SJCRH30 (cell line): ENCODE results near the gene WTAP. TPM values are rescaled to one million over a fixed set of nuclear protein-coding genes. Genes with fewer than 3 reads are reported as not detected.

Source experiments
- DNase-seq, 2 experiments: peaks; one replicate each; pipeline ENCODE4 v3.0.0-alpha.2; 2015 to 2020
- H3K27ac ChIP-seq: fragments of 250-450 bp; sonication (Bioruptor Pico); 2 replicates; pipeline ENCODE4 v1.5.1; 2020; ENCODE audit warnings: mild to moderate bottlenecking, moderate library complexity
- H3K27me3 ChIP-seq: fragments of 250-450 bp; sonication (Bioruptor Pico); 2 replicates; pipeline ENCODE4 v1.5.1; 2020; ENCODE audit warnings: mild to moderate bottlenecking, moderate library complexity
- H3K36me3 ChIP-seq: fragments of 250-450 bp; sonication (Bioruptor Pico); 2 replicates; pipeline ENCODE4 v1.5.1; 2020; ENCODE audit warnings: mild to moderate bottlenecking, moderate library complexity
- H3K4me1 ChIP-seq: fragments of 250-450 bp; sonication (Bioruptor Pico); 2 replicates; pipeline ENCODE4 v1.5.1; 2020; ENCODE audit warnings: mild to moderate bottlenecking, moderate library complexity
- H3K4me3 ChIP-seq: fragments of 250-450 bp; sonication (Bioruptor Pico); 2 replicates; pipeline ENCODE4 v1.5.1; 2020; ENCODE audit warnings: mild to moderate bottlenecking, moderate library complexity
- H3K9me3 ChIP-seq: fragments of 250-450 bp; sonication (Bioruptor Pico); replicated peaks from 2 replicates; pipeline ENCODE4 v1.5.1; 2020; ENCODE audit warnings: mild to moderate bottlenecking, moderate library complexity
- total RNA-seq: library from RNA; depleted of rRNA; stranded (reverse); fragments of >200 nt; shearing (Covaris generic); gene quantifications from 2 replicates; pipeline ENCODE4 v1.2.3, GENCODE V29; 2014; rRNA removed

Gene WTAP
- total RNA-seq: 183 and 196 TPM in 2 replicates

DNA sequence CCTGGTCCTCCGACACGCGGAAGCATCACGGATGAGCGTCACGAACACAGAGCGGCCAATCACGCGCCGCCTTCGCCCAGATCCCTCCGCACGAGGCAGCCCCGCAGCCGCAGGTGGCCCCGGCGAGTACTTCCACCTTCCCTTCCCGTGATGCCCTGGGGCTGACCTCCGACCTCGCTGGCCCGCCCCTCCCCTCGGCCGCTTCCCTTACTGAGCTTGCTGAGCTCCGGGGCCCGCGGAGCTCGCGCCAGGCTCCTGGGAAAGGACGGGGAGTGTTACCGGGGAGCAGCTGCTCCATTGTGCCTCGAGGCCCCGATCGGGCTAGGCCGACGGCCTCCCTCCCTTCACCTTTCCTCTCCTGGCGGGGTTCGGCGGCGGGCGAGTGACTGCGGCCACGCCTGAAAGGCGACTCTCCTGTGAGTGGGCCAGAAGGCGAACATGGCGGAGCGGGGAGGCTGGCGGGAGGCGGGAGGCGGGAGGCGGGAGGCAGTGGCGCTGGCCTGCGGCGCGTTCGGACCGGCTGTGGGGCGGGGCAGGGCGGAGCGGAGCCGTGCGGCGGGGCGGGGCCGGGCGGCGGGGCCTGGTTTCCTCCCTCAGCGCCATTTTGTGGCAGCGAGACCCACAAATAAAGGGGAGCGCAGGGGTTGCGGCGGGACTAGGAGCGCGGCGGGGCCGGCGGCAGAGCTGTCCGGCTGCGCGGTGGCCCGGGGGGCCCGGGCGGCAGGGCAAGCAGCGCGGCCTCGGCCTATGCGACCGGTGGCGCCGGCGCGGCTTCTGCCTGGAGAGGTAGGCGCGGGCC lies at the start of gene WTAP:
TSS of gene WTAP (plus strand) at position 589 of the 799 bp plus-strand sequence. CDS start 8,760 bp downstream, outside the sequence.
- H3K27ac ChIP-seq: peak within 1 kb of the TSS; percentile 99

DNA sequence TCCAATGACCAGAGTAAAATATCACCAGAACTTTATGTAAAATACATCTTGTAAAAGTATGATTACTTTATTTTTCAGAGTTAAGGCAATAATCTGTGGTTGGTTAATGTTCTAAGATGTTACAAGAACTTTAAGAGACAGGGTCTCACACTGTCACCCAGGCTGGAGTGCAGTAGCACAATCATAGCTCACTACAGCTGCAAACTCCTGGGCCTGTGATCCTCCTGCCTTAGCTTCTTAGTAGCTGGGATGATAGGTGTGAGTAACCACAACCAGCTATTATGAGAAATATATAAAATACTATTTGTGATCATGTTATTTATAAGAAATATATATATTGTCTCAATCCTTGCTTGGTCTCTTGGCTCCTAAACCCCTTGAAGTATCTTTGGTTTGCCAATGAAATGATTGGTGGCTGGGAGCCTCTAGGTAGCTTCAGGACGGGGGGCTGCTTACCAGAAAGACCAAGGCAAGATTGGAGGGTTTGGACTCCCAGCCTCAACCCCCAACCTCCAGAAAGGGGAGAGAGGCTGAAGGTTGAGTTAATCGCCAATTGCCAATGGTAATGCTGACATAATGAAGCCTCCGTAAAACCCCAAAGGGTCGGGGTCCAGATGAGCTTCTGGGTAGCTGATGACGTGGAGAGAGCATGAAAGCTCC lies 49.7 kb upstream of the WTAP start:
- Histone ChIP-seq H3K27me3 (no peaks in the 10 kb centered on the region), H3K27ac (no peak overlapping the region), H3K4me1 (no peaks in the 10 kb centered on the region), H3K4me3 (no peak overlapping the region), H3K36me3 (peaks cover 32% of the 10 kb centered on the region), H3K9me3 (peaks cover 3% of the 10 kb centered on the region; the same call in 1 of the 2 replicates)
- no peak for DNase-seq

More for the DNA sequence above, at the start of gene WTAP:
- Histone ChIP-seq H3K36me3 (peaks cover 23% of the 10 kb centered on the region), H3K4me1 (peaks cover 4% of the 10 kb centered on the region; the same call in 1 of the 2 replicates), H3K9me3 (no peaks in the 10 kb centered on the region), H3K4me3 (peak within 1 kb of the TSS; percentile 97), H3K27me3 (no peaks in the 10 kb centered on the region)
- DNase-seq: peak; percentile 97 to 98

DNA sequence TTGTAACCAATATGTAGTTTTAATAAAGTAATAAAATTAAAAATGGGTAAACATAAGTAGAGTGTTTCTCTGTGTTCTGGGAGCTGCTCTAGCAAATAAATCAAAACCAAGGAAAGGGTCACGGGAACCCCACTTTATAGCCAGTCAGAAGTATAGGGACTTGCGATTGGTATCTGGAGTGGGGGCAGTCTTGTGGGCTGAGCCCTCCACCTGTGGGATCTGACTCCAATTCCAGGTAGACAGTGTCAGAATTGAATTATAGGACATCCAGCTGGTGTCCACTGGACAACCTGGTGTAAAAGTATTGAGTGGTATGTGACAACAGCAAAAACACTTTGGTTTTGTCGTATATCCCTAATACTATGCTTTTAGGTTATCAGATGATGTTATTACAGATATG lies 48.7 kb upstream of the WTAP start:
- H3K27me3 ChIP-seq: no peaks in the 10 kb centered on the region
- no peak overlapping the region for H3K27ac ChIP-seq
- no peaks in the 10 kb centered on the region for H3K4me1 ChIP-seq
- H3K36me3 ChIP-seq: peaks cover 35% of the 10 kb centered on the region
- peaks cover 3% of the 10 kb centered on the region; the same call in 1 of the 2 replicates for H3K9me3 ChIP-seq
- H3K4me3 ChIP-seq: no peak overlapping the region
- DNase-seq: no peak

DNA sequence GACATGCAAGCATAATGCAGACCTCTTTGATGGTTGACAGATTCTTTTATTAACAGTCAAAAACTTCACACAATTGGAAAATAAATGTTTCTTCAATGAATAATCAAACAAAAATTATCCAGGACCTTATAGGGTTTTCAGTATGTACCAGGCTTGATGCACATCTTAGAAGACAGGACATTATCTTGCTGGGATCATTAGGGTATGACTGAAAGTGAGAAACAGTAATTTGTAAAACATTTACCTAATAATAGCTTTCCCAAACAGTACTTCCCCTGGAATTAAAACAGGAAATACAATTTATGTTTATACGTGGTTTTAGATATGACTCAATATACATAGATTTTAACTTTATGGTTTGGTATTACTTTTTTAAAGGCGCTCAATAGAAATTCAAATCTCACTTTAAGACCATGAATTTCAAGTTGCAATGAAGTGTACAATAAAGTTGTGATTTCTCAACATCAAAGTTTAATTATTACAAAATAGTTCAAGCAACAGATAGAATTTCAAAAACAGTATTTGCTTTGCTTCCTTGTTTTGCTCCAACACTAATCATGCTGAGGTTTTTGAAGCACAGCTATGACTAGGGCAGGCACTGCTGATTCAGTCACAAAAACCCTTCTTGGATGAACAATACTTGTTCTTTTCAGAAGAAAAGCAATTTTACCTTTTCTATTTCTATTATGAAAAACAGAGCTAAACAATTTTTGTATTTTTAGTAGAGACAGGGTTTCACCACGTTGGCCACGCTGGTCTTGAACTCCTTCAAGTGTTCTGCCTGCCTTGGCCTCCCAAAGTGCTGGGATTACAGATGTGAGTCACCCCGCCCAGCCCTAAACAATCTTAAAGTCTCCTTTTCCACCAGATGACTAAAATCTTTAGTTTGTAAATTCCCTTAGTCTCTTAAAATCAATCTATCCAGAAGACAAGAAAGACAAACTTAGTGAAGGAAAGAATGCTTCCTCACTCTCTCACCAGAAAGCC lies 47.9 kb upstream of the WTAP start:
- Histone ChIP-seq H3K27me3 (no peaks in the 10 kb centered on the region), H3K9me3 (0 out of 2 replicates have a peak, but pooled peaks cover 3% of the 10 kb centered on the region), H3K36me3 (peaks cover 41% of the 10 kb centered on the region), H3K4me3 (no peak overlapping the region), H3K4me1 (no peaks in the 10 kb centered on the region), H3K27ac (no peak overlapping the region)
- no peak for DNase-seq

DNA sequence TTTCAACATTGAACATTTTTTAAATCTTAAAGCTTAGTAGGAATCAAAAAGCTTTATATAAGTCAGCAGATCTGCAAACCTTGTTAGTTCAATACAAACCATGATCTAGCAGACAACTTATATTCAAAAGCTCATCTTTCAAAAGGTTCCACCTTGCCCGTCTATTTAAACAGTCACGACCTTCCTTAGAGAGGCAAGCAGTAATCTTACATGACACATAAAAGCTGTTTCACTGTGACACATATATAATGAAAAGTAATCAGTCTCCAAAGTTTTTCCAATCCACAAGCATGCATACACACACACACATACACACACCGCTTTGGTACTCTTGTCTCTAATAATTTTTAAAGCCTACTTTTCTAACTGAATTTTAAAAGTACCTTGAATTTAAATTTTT lies 47.2 kb upstream of the WTAP start:
- Histone ChIP-seq H3K36me3 (peaks cover 46% of the 10 kb centered on the region), H3K9me3 (0 out of 2 replicates have a peak, but pooled peaks cover 3% of the 10 kb centered on the region), H3K4me1 (no peaks in the 10 kb centered on the region), H3K27me3 (no peaks in the 10 kb centered on the region), H3K27ac (no peak overlapping the region), H3K4me3 (no peak overlapping the region)
- no peak for DNase-seq

DNA sequence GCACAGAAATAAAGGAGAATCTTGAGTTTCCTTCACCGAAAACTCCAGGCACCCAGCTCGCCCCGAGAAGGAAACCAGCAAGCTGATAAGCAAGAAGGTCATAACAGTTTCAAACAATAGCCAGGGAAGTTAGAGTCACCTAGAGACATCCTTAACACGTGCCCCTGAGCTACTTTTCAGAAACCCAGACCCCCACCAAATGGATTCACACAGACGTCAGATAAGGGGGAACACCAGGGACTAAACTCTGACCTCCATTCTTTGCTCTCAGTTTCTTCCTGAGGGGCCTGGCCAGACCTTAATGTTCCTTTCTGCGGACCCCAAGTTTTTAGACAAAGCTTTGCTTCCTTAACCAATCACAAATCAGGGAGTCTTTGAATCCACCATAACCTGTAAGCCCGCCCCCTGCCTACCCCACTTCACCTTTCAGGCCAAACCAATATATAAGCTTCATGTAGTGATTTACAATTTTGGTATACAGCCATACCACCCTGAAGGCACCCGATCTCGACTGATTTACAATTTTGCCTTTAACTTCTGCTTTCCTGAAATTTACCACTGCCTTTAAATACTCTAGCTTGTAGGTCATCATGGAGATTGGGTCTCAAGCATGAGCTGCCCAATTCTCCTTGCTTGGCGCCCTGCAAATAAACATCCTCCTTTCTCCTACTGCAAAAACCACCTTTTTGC lies 46.0 kb upstream of the WTAP start:
- H3K9me3 ChIP-seq: 0 out of 2 replicates have a peak, but pooled peaks cover 3% of the 10 kb centered on the region
- no peaks in the 10 kb centered on the region for H3K4me1 ChIP-seq
- no peak overlapping the region for H3K27ac ChIP-seq
- no peak for DNase-seq
- H3K36me3 ChIP-seq: peaks cover 55% of the 10 kb centered on the region
- H3K27me3 ChIP-seq: no peaks in the 10 kb centered on the region
- H3K4me3 ChIP-seq: no peak overlapping the region

GRCh38 chr6:159682295-159682694 lies 45.0 kb upstream of the WTAP start:
- H3K27me3 ChIP-seq: no peaks in the 10 kb centered on the region
- H3K4me1 ChIP-seq: no peaks in the 10 kb centered on the region
- no peaks in the 10 kb centered on the region for H3K9me3 ChIP-seq
- peaks cover 64% of the 10 kb centered on the region for H3K36me3 ChIP-seq
- DNase-seq: no peak
- H3K27ac ChIP-seq: no peak overlapping the region
- H3K4me3 ChIP-seq: no peak overlapping the region

DNA sequence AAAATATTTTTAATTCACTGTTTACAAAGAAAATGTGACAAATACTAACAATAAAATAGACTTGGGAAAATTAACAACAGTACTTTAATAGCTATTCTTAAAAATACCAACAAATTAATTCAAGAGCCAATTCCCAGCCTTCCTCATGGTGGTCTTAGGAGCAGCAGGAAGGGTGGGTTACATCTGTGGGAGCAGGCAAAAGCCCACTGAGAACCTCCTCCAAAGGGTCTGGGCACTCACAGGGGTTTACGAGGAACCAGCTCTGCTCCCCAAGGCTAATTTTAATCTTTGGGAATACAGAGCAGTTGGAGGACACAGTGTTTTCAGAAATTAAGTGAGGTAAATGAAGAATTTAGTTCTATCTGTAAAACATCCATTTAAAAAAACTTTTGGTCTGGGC lies 44.5 kb upstream of the WTAP start:
- Histone ChIP-seq H3K4me1 (no peaks in the 10 kb centered on the region), H3K4me3 (no peak overlapping the region), H3K36me3 (peaks cover 66% of the 10 kb centered on the region), H3K9me3 (no peaks in the 10 kb centered on the region), H3K27me3 (no peaks in the 10 kb centered on the region), H3K27ac (no peak overlapping the region)
- DNase-seq: no peak

DNA sequence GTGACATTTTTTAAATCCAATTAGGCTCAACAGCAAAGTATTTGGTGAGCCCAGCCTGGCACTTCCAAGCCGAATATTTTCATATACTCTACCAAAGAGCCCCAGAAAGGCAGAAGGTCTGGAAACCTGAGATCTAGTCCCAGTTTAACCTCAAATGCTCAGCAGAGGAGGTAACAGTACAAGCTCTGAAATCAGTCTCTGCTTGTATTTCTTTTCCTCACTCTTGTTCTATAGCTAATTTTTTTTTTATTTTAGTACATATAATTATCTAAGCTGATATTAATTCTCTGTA lies 43.3 kb upstream of the WTAP start:
- Histone ChIP-seq H3K4me1 (no peaks in the 10 kb centered on the region), H3K27me3 (no peaks in the 10 kb centered on the region), H3K9me3 (no peaks in the 10 kb centered on the region), H3K4me3 (no peak overlapping the region), H3K27ac (no peak overlapping the region), H3K36me3 (peaks cover 68% of the 10 kb centered on the region)
- DNase-seq: no peak

DNA sequence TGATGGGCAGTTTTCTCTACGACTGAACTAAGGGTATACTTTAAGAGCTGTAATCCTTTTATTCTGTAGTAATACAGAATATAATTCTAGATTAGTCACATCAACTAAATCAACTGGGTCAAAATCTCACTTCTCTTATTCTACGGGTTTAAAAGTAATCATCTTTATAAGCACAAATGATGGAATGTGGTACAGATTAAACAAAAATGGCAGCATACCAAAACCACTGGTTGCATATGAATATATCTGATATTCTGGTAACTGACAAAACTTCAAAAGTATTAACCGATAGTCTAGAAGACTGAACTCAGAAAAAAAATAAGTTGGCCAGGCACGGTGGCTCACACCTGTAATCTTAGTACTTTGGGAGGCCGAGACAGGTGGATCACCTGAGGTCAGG lies 41.3 kb upstream of the WTAP start:
- no peaks in the 10 kb centered on the region for H3K4me1 ChIP-seq
- no peak for DNase-seq
- no peaks in the 10 kb centered on the region for H3K9me3 ChIP-seq
- no peak overlapping the region for H3K27ac ChIP-seq
- H3K36me3 ChIP-seq: peaks cover 54% of the 10 kb centered on the region
- H3K27me3 ChIP-seq: no peaks in the 10 kb centered on the region
- H3K4me3 ChIP-seq: no peak overlapping the region

DNA sequence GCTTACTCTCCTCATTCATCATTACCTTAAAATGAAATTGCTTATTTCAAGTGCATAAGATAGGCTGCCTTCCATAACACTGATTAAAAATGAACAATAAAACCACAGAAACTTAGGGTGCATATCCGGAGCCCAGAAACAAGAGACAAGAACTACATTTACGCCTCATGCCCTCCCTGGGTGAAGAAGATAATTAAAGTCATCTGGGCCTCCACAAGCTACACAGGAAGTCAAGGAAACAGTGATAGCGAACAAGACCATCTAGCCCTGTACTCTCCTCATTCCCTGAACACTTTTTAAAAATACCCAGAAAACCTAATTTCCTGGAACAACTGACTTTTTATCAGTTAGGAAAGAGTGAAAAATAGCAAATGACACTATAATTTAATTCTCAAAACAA lies 40.6 kb upstream of the WTAP start:
- Histone ChIP-seq H3K4me3 (no peak overlapping the region), H3K9me3 (no peaks in the 10 kb centered on the region), H3K27me3 (no peaks in the 10 kb centered on the region), H3K4me1 (peaks cover under 1% of the 10 kb centered on the region; the same call in 1 of the 2 replicates), H3K36me3 (peaks cover 51% of the 10 kb centered on the region), H3K27ac (no peak overlapping the region)
- DNase-seq: no peak

- DNase-seq: no peak
- Histone ChIP-seq H3K27me3 (no peaks in the 10 kb centered on the region), H3K9me3 (no peaks in the 10 kb centered on the region), H3K36me3 (peaks cover 45% of the 10 kb centered on the region), H3K4me3 (no peak overlapping the region), H3K4me1 (peaks cover 3% of the 10 kb centered on the region; the same call in 1 of the 2 replicates), H3K27ac (no peak overlapping the region)
Measured at GRCh38 chr6:159687341-159687740, 40.0 kb upstream of the WTAP start.

- H3K27me3 ChIP-seq: no peaks in the 10 kb centered on the region
- H3K36me3 ChIP-seq: peaks cover 42% of the 10 kb centered on the region
- H3K9me3 ChIP-seq: no peaks in the 10 kb centered on the region
- H3K4me3 ChIP-seq: no peak overlapping the region
- DNase-seq: no peak
- peaks cover 3% of the 10 kb centered on the region; the same call in 1 of the 2 replicates for H3K4me1 ChIP-seq
- no peak overlapping the region for H3K27ac ChIP-seq
Measured at GRCh38 chr6:159688266-159688905, 38.9 kb upstream of the WTAP start.

GRCh38 chr6:159689001-159689400 lies 38.3 kb upstream of the WTAP start:
- H3K27ac ChIP-seq: no peak overlapping the region
- no peak for DNase-seq
- H3K36me3 ChIP-seq: peaks cover 36% of the 10 kb centered on the region
- no peak overlapping the region for H3K4me3 ChIP-seq
- no peaks in the 10 kb centered on the region for H3K9me3 ChIP-seq
- H3K27me3 ChIP-seq: no peaks in the 10 kb centered on the region
- peaks cover 3% of the 10 kb centered on the region; the same call in 1 of the 2 replicates for H3K4me1 ChIP-seq
